ENCODE results near the gene SLC36A4. TPM values are rescaled to one million over a fixed set of nuclear protein-coding genes. Genes with fewer than 3 reads are reported as not detected.
"Not testable (repeated sequence)": the region's sequence is repeated elsewhere in the genome, so short reads cannot be mapped to it uniquely, and the experiment has no call there.

The SLC36A4 gene
- total RNA-seq, 4 donors from 2014 or later, result 1.5 to 3.4 (median 2.4) TPM

DNA sequence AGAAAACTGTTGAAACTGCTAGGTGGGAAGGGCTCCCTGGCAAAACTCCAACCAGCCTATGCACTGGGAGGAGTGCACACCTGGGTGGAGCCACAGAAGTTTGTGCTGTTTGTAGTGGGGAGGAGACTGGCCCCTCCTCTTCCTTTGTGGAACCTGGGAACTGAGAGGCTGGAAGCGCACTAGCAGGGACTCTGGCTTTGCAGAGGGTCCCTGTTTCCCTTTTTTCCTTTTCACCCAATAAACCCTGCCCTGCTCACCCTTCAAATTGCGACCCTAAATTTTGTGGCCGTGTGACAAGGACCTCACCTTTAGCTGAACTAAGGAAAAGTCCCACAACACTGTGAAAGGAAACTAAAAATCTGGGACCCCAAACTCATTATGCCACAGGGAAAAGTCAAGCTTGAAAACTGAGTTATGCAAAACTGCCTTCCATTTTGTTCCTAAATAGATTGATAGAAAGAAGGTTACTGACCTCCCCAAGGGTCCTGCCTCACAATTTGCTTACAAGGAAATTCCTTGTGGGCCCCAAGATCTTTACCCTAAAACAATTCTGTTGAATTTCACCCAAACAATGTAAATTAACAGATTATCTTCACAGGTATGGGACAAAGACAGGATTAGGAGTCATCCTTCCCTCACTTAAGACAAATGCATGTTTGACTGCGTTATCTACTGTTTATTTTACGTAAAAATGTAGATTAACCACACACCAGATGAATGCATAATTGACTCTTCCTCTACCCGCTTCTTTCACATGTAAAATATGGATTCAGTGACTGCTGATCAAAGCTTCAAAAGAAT, 81.0 kb downstream of the SLC36A4 start:
- H3K4me1 ChIP-seq, result no peaks in the 10 kb centered on the region
- no peaks in the 10 kb centered on the region for H3K9me3 ChIP-seq
- H3K36me3 ChIP-seq, result no peaks in the 10 kb centered on the region
- intact Hi-C loops (cut with DNase I; ENCODE audit: low total_unique reads), result no loop called here
- ATAC-seq, result no peak
- no peak for TF ChIP-seq POLR2A (IDR thresholded peaks at IDR 0.05)
- TF ChIP-seq, protein P1, sequence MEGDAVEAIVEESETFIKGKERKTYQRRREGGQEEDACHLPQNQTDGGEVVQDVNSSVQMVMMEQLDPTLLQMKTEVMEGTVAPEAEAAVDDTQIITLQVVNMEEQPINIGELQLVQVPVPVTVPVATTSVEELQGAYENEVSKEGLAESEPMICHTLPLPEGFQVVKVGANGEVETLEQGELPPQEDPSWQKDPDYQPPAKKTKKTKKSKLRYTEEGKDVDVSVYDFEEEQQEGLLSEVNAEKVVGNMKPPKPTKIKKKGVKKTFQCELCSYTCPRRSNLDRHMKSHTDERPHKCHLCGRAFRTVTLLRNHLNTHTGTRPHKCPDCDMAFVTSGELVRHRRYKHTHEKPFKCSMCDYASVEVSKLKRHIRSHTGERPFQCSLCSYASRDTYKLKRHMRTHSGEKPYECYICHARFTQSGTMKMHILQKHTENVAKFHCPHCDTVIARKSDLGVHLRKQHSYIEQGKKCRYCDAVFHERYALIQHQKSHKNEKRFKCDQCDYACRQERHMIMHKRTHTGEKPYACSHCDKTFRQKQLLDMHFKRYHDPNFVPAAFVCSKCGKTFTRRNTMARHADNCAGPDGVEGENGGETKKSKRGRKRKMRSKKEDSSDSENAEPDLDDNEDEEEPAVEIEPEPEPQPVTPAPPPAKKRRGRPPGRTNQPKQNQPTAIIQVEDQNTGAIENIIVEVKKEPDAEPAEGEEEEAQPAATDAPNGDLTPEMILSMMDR (IDR thresholded peaks at IDR 0.05 in 4 of 5, conservative IDR thresholded peaks at IDR 0.05 in 1 of 5), result no peak
- in situ Hi-C loops (cut with MboI; ENCODE audit: low sequenced_read_pairs in 4 of 4), result no loop called here
- no peaks in the 10 kb centered on the region for H3K27me3 ChIP-seq
- H3K4me3 ChIP-seq, result no peak overlapping the region
- no peak for DNase-seq
- no peak overlapping the region for H3K27ac ChIP-seq

DNA sequence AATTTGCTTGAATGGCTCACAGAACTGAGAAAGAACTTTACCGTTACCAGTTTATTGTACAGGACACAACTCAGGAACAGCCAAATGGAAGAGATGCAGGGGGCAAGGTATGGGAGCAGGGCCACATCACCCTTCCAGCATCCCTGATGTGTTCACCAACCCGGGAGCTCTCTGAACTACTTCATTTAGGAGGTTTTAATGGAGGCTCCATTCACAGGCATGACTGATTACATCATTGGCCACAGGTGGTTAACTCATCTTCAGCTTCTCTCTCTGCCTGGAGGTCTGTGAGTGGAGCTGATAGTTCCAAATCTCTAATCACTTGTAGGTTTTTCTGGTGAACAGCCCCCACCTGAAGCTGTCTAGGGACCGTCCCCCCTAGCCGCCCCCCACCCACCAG, 83.5 kb downstream of the SLC36A4 start:
- H3K36me3 ChIP-seq, result no peaks in the 10 kb centered on the region
- in situ Hi-C loops (cut with MboI; ENCODE audit: low sequenced_read_pairs in 4 of 4), result no loop called here

DNA sequence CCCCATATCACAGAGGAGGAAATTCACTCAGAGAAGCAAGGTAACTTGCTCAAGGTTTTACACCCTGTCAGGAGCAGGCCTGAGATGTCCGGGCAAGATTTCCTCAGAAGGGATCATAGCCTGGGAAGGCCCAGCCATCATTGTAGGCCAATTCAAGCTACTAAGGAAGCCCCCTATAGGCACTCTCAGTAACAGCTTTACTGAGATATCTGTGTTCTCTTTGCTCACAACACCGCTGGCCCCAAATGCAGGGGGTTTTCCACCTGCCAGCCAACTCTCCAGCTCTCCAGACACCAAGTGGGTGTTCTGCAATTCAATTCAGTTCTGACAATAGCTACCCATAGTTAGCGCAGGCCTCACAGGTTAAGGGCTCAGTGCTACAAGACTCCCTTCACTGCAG, 84.0 kb downstream of the SLC36A4 start:
- no peaks in the 10 kb centered on the region for H3K4me1 ChIP-seq
- intact Hi-C loops (cut with DNase I; ENCODE audit: low total_unique reads) (no loop called here), in situ Hi-C loops (cut with MboI; ENCODE audit: low sequenced_read_pairs in 4 of 4) (no loop called here)
- TF ChIP-seq POLR2A (IDR thresholded peaks at IDR 0.05), result no peak
- TF ChIP-seq, protein P1 (IDR thresholded peaks at IDR 0.05 in 4 of 5, conservative IDR thresholded peaks at IDR 0.05 in 1 of 5), result no peak
- no peak for DNase-seq
- no peaks in the 10 kb centered on the region for H3K9me3 ChIP-seq
- no peak for ATAC-seq
- no peak overlapping the region for H3K4me3 ChIP-seq
- H3K27me3 ChIP-seq, result no peaks in the 10 kb centered on the region
- H3K27ac ChIP-seq, result no peak overlapping the region
- H3K36me3 ChIP-seq, result no peaks in the 10 kb centered on the region

More for the DNA sequence above, 83.5 kb downstream of the SLC36A4 start:
- no peaks in the 10 kb centered on the region for H3K4me1 ChIP-seq
- H3K27ac ChIP-seq, result no peak overlapping the region
- ATAC-seq (no peak), DNase-seq (no peak)
- TF ChIP-seq POLR2A (IDR thresholded peaks at IDR 0.05), result no peak
- TF ChIP-seq, protein P1 (IDR thresholded peaks at IDR 0.05 in 4 of 5, conservative IDR thresholded peaks at IDR 0.05 in 1 of 5), result no peak
- no peaks in the 10 kb centered on the region for H3K27me3 ChIP-seq
- H3K9me3 ChIP-seq, result no peaks in the 10 kb centered on the region
- H3K4me3 ChIP-seq, result no peak overlapping the region
- intact Hi-C loops (cut with DNase I; ENCODE audit: low total_unique reads), result no loop called here

DNA sequence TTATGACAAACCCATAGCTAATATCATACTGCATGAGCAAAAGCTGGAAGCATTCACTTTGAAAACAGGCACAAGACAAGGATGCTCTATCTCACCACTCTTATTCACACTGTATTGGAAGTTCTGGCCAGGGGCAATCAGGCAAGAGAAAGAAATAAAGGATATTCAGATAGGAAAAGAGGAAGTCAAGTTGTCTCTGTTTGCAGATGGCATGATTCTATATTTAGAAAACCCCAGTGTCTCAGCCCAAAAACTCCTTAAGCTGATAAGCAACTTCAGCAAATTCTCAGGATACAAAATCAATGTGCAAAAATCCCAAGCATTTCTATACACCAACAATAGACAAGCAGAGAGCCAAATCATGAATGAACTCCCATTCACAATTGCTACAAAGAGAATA, 86.6 kb downstream of the SLC36A4 start:
- H3K36me3 ChIP-seq; ATAC-seq; intact Hi-C loops (cut with DNase I; ENCODE audit: low total_unique reads); in situ Hi-C loops (cut with MboI; ENCODE audit: low sequenced_read_pairs in 4 of 4); H3K27ac ChIP-seq; H3K4me1 ChIP-seq; H3K9me3 ChIP-seq; DNase-seq; H3K27me3 ChIP-seq; H3K4me3 ChIP-seq: not testable (repeated sequence)

DNA sequence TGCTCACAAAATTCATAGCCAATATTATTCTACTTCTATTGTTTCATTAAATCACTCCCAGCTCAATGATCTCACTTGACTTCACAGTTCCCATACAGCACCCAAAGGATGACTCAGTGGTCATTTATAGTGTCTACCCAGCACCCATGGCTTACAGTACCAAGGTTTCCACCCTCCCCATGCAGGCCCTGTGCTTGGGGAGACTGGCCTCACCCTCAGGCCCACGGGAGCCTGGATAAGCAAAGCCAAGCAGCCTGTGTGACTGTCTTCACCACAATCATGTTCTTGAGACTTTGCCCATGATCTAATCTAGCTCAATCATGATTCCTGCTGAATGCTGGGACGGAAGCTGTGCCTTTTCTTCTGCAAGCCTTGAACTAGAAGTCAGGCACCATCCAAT, 97.6 kb downstream of the SLC36A4 start:
- H3K9me3 ChIP-seq, result no peaks in the 10 kb centered on the region
- no peaks in the 10 kb centered on the region for H3K27me3 ChIP-seq

More for the DNA sequence above, 97.6 kb downstream of the SLC36A4 start:
- in situ Hi-C loops (cut with MboI; ENCODE audit: low sequenced_read_pairs in 4 of 4), result no loop called here
- intact Hi-C loops (cut with DNase I; ENCODE audit: low total_unique reads), result no loop called here
- no peak for DNase-seq
- no peaks in the 10 kb centered on the region for H3K4me1 ChIP-seq
- no peak overlapping the region for H3K27ac ChIP-seq
- ATAC-seq, result no peak
- H3K4me3 ChIP-seq, result no peak overlapping the region
- no peaks in the 10 kb centered on the region for H3K36me3 ChIP-seq
- TF ChIP-seq POLR2A (IDR thresholded peaks at IDR 0.05), result no peak
- TF ChIP-seq, protein P1 (IDR thresholded peaks at IDR 0.05 in 4 of 5, conservative IDR thresholded peaks at IDR 0.05 in 1 of 5), result no peak
